Kidney (tissue), 14 donors: ENCODE measurements around the gene SLC2A1. TPM values are rescaled to one million over a fixed set of nuclear protein-coding genes. Genes with fewer than 3 reads are reported as not detected.
A peak's percentile ranks its signal among the peaks of the same experiment; 100 is the strongest.

ENCODE experiments used
- DNase-seq, 5 donors: peaks; one replicate each; pipeline ENCODE4 v3.0.0-alpha.2; 2013 to 2020
- FAIRE-seq: peaks from 2 replicates; lab custom pipeline; 2012; peaks lifted over from hg19 to GRCh38; lab: Jason Lieb, UNC
- H3K27ac ChIP-seq, 2 donors: one replicate each; pipeline ENCODE4 v1.7.0; 2013; ENCODE audit warnings: low read depth in 2 of 2, low read length in 2 of 2, inconsistent platforms in 1 of 2
- H3K27me3 ChIP-seq: one replicate; pipeline ENCODE4 v1.7.1; 2013; ENCODE audit warnings: low read length, inconsistent platforms; ENCODE audit not compliant: control insufficient read depth, insufficient read depth
- H3K36me3 ChIP-seq, 3 donors: one replicate each; pipeline versions ENCODE4 v1.7.0 to v1.7.1; 2013; ENCODE audit warnings: low read length in 3 of 3, control low read depth in 1 of 3, inconsistent platforms in 1 of 3; ENCODE audit not compliant: insufficient read depth in 3 of 3, control insufficient read depth in 2 of 3
- H3K4me1 ChIP-seq, 3 donors: one replicate each; pipeline versions ENCODE4 v1.7.0 to v1.7.1; 2013; ENCODE audit warnings: low read length in 3 of 3, inconsistent platforms in 1 of 3, low read depth in 1 of 3; ENCODE audit not compliant: control insufficient read depth in 2 of 3, insufficient read depth in 2 of 3
- H3K4me3 ChIP-seq, 3 donors: one replicate each; pipeline versions ENCODE4 v1.7.0 to v1.8.1; 2013; ENCODE audit warnings: low read length in 3 of 3, control low read depth in 1 of 3, inconsistent platforms in 1 of 3
- H3K9ac ChIP-seq, 3 donors: one replicate each; pipeline versions ENCODE4 v1.7.0 to v1.7.1; 2013; ENCODE audit warnings: low read length in 3 of 3, control low read depth in 1 of 3, inconsistent platforms in 1 of 3
- H3K9me3 ChIP-seq, 3 donors: one replicate each; pipeline versions ENCODE4 v1.7.0 to v1.7.1; 2013; ENCODE audit warnings: low read length in 3 of 3, control low read depth in 1 of 3, inconsistent platforms in 1 of 3; ENCODE audit not compliant: control insufficient read depth in 2 of 3, insufficient read depth in 1 of 3
- intact Hi-C: fragments of 100-400 bp; cut with DNase I; formaldehyde crosslinking; loops from one replicate; pipeline ENCODE4 v1.11.1; 2022
- polyA plus RNA-seq: library from polyadenylated mRNA; stranded (reverse); fragments of 350-450 nt; fragmentation: Illumina TruSeq; extraction: RNeasy Lipid Tissue Mini Kit (QIAGEN cat#74804); gene quantifications from one replicate; pipeline ENCODE4 v1.2.3, GENCODE V29; 2014; ENCODE audit warnings: low read depth, low replicate concordance; ENCODE audit not compliant: insufficient read depth
- total RNA-seq: library from RNA; stranded (reverse); fragmentation: NEBNext Ultra II Directional; extraction: Animal tissue kit (Norgen Biotek cat#: 25700); gene quantifications from one replicate; pipeline ENCODE4 v1.2.1, GENCODE V29; 2021
- TF ChIP-seq, protein P1 (sequence below): IDR thresholded peaks from 3 replicates; pipeline ENCODE4 v1.5.1; 2012; ENCODE audit warnings: mild to moderate bottlenecking, moderate library complexity, borderline replicate concordance; ENCODE audit not compliant: insufficient read depth; ENCODE audit errors: extremely low read depth
- donor health status: control.
- donor health status: control.
- donor health status: control.
- donor health status: control.
- donor health status: control.
- donor health status: DM: yes; HTN: yes; CAD: no.
- donor health status: Normal renal cell carcinoma (clear cell type).

The SLC2A1 gene
- total and polyA plus RNA-seq, 2 donors from 2014 or later = 28.6 to 55.9 TPM

DNA sequence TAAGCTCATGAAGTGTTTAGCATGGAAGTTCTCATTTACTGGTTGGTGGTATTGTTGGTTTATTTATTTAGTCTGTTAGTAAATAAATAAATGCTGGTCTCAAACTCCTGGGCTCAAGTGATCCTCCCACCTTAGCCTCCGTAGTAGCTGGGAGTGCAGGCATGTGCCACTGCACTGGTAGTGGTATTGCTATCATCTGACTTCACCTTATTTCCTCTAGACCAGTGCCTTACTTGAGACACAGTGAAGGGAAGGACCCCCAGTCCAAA, 1.4 kb upstream of the SLC2A1 start:
- no peak for DNase-seq
- intact Hi-C loops = no loop called here
- Histone ChIP-seq H3K4me1 (peaks cover 2 to 17% (median 4%) of the 10 kb centered on the region in 3 donors), H3K27me3 (no peaks in the 10 kb centered on the region), H3K9me3 (no peaks in the 10 kb centered on the region), H3K36me3 (no peaks in the 10 kb centered on the region), H3K27ac (peak overlapping the region in 1 of 2 donors; percentile 16), H3K4me3 (no peak overlapping the region), H3K9ac (no peak overlapping the region)
- TF ChIP-seq, protein P1, sequence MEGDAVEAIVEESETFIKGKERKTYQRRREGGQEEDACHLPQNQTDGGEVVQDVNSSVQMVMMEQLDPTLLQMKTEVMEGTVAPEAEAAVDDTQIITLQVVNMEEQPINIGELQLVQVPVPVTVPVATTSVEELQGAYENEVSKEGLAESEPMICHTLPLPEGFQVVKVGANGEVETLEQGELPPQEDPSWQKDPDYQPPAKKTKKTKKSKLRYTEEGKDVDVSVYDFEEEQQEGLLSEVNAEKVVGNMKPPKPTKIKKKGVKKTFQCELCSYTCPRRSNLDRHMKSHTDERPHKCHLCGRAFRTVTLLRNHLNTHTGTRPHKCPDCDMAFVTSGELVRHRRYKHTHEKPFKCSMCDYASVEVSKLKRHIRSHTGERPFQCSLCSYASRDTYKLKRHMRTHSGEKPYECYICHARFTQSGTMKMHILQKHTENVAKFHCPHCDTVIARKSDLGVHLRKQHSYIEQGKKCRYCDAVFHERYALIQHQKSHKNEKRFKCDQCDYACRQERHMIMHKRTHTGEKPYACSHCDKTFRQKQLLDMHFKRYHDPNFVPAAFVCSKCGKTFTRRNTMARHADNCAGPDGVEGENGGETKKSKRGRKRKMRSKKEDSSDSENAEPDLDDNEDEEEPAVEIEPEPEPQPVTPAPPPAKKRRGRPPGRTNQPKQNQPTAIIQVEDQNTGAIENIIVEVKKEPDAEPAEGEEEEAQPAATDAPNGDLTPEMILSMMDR = no peak
- no peak for FAIRE-seq

DNA sequence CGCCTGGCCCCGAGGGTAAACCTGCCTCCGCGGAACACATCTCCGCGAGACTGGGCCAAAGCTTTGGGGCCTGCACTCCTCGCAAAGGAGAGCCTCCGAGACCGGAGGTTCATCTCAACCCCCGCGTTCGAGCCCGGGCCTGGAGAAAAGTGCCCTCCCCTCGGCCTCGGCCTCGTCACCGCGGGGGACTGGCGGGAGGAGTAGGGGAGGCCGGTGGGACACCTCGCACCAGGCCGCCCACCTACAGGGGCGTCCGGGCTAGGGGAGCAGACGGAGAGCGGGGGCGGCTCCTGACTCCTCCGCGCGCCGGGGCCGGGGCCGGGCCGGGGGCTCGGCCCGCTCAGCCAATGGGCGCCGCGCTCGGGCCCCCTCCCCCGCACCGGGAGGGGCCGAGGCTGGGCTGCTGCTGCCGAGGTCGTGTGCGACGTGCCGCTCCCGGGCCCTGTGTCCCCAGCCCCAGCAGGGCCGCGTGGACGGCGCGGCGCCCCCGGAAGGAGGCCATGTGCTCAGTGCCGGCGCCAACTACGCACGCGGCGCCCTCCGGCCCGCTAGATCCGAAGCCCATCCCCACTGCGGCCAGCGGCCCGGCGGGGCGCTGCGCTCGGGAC, 684 bp downstream of the SLC2A1 start:
- Histone ChIP-seq H3K4me1 (peaks cover 0 to 15% (median 6%) of the 10 kb centered on the region in 3 donors), H3K9ac (peak overlapping the region in 1 of 3 donors; percentile 86), H3K4me3 (peak overlapping the region; percentile 60 to 79 (median 61)), H3K27ac (peak overlapping the region; percentile 81 to 89), H3K9me3 (no peaks in the 10 kb centered on the region), H3K27me3 (no peaks in the 10 kb centered on the region), H3K36me3 (no peaks in the 10 kb centered on the region)
- TF ChIP-seq, protein P1 = no peak
- intact Hi-C loops = no loop called here
- no peak for FAIRE-seq
- DNase-seq = peak; percentile 80 to 90 (median 88)

DNA sequence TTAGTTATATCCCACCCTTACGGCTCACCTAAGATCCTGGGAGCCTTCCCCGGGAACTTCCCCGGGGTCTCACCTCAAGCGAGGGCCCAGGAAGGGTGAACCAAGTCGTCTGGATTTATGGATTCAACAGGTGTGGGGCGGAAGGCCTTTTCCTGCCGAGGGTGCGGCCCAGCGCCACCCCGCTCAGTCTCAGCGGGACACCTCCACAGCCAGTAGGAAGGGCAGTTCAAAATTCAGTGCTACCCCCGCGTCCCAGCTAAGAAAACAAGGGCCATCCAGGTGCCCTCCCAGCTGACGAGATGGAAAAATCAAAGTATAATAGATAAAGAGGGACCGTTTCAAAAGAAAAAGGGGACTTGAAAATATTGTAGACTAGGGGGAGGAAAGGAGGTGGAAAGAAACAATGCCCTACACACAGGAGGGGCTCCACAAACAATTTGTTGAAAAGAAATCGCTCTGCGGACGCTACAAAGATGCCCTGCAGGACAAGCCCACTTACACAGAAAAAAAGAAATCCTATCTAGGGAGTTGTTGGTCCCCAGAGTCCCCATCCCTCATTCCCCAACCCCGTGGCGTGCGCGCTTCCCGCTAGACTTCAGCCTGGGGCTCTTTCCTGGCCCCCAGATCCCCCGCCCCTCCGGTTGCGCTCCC, 1.3 kb downstream of the SLC2A1 start:
- Histone ChIP-seq H3K9me3 (no peaks in the 10 kb centered on the region), H3K4me1 (peaks cover 0 to 17% (median 6%) of the 10 kb centered on the region in 3 donors), H3K9ac (peak overlapping the region; percentile 19 to 86 (median 33)), H3K4me3 (peak overlapping the region; percentile 56 to 79 (median 60)), H3K27me3 (no peaks in the 10 kb centered on the region), H3K27ac (peak overlapping the region; percentile 64 to 81), H3K36me3 (no peaks in the 10 kb centered on the region)
- no peak for FAIRE-seq
- TF ChIP-seq, protein P1 = no peak
- peak in 2 of 5 donors; percentile 30 to 43 for DNase-seq
- intact Hi-C loops = no loop called here
